HG03045 (cell line): ENCODE results near the gene GADD45A.

Experiments used
- ATAC-seq: cut with Tn5 transposase; IDR thresholded peaks from one replicate; pipeline ENCODE4 v1.9.1; 2021; ENCODE audit warnings: mild to moderate bottlenecking, moderate library complexity; ENCODE audit not compliant: unreplicated experiment

The GADD45A gene

GRCh38 chr1:67666636-67667035 lies 18.4 kb upstream of the GADD45A start:
- no peak for ATAC-seq

DNA sequence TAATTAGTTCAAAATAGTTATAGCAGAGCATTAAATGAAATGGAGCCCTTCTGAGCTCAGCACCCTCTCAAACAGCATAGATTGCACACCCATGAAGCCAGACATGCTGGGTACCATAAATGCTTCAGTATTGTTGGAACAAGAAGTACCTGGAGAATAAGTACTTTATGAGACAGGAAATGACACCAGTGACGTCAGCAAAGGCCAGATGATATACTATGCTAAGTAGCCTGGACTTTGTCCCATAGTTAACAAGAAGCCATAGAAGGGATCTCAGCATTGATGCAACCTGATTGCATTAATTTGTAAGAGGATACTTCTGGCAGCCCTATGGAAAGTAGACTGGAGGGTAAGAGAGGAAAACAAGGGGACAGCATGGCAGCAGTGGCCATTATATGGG lies 16.3 kb upstream of the GADD45A start:
- ATAC-seq: no peak

- ATAC-seq: no peak
Measured at GRCh38 chr1:67672260-67672803, 12.7 kb upstream of the GADD45A start.

- ATAC-seq: no peak
Measured at GRCh38 chr1:67673468-67674201, 11.4 kb upstream of the GADD45A start.

DNA sequence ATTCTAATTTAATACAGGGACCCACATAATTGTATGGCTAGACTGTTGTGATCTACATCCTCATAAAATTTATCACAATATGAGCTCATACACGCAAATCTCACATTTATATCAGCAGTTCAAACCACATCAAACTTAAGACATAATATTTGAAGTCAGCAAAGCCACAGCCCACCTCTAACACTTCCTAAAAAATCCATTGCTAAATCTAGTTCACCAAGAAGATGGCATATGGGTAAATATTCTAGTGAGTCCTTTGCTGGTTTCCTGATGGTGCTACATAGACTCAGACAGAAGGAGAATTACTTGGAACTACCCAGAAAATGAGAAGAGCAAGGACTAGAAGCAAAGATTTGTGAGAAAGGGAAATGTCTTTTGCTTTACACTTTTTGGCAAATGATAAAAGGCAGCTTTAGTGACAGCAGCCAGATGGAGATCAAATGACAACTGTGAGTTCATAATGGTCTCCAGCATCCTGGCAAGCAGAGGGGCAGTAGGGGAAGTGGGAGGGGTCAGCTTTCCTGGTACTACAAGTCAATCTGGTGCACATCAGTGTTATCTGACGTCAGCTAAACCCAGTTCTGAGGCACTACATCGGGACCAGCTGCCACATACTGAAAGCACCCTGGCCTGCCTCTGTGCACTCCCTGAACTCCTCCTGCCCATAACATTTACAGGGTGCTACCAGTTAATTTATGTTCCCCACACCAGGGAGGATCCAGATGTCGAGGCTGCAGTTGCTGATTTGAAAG lies 10.6 kb upstream of the GADD45A start:
- no peak for ATAC-seq

DNA sequence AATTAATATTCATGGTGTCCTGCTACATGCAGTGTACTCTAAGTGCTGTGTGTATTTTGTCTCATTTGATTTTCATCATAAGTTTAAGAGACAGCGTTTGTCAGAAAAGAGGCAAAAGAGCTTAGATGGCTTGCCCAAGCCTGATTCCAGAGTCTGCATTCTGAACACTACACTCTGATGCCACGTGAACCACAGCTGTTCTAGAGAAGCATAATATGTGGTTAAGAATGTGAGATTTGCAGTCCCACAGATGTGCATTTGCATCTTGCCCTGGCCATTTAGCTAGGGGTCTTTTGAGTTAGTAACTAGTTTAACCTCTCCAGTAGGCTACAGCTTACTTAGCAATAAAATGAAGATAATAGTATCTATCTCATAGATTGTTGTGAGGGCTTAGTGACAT lies 9.2 kb upstream of the GADD45A start:
- peak; percentile 83 for ATAC-seq

DNA sequence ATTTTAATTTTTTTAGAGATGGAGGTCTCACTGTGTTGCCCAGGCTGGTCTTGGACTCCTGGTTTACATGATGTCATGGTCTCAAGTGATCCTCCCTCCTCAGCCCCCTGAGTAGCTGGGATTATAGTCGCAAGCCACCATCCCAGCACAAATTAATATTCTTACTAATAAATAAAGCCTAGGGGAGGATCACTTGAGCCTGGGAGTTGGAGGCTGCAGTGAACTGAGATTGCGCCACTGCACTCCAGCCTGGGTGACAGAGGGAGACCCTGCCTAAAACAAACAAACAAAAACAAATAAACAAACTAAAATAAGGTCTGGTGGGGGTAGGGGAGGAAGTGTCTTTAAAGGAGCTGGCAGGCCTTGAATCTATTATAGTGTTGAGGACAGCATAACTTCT lies 8.7 kb upstream of the GADD45A start:
- ATAC-seq: no peak

DNA sequence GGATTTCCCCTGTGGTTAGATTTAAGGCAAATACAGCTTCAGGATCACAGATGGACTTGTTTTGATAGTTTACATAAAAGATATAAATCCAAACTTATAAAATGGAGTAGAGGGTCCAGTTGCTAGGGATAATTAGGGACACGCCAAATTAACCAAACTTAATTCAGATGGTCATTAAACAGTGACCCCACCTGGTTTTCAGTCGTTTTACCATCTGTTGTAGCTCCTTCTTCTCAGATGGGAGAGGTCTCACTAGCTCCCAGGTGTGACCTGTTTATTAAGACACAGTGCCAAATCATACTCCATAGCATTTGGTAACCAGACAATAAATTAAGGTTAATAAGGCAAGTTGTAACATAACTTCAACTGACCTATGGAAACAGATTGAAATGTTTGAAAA lies 8.1 kb upstream of the GADD45A start:
- ATAC-seq: no peak

GRCh38 chr1:67677408-67677807 lies 7.6 kb upstream of the GADD45A start:
- no peak for ATAC-seq

GRCh38 chr1:67677930-67678329 lies 7.1 kb upstream of the GADD45A start:
- ATAC-seq: no peak

- ATAC-seq: no peak
Measured at GRCh38 chr1:67679691-67680090, 5.3 kb upstream of the GADD45A start.

- ATAC-seq: no peak
Measured at GRCh38 chr1:67680486-67680885, 4.5 kb upstream of the GADD45A start.

DNA sequence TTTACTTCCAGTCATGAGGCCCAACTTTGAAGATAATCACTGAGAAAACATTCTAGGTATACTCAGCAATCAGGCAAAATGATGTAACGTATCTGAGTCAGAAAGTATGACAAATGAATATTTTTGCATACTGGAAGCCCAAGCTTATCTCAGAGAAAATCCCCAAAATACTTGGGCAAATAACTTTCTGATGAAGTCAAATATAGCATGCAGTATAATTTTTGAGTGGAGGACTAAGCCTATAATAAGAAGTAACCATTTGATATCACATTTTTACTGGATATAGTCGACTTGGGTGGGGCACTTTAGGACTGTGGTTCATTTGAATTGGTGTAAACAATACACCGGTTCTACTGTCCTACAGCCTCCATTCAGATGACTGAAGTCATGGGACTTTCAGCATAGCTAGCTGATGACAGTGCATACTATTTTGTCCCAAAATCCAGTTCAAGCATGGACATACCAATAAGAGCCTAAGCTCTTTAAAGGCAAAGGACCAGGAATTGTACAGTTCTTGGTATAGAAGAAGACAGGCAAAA lies 2.3 kb upstream of the GADD45A start:
- no peak for ATAC-seq

- ATAC-seq: no peak
Measured at GRCh38 chr1:67683316-67683715, 1.7 kb upstream of the GADD45A start.

GRCh38 chr1:67683766-67684525 lies 1.1 kb upstream of the GADD45A start:
- ATAC-seq: no peak

GRCh38 chr1:67684526-67685066 lies 405 bp upstream of the GADD45A start:
- ATAC-seq: no peak

GRCh38 chr1:67685558-67686266 lies 711 bp downstream of the GADD45A start:
- ATAC-seq: peak; percentile 17

- ATAC-seq: peak; percentile 25
Measured at GRCh38 chr1:67686267-67687197, 1.5 kb downstream of the GADD45A start.

- no peak for ATAC-seq
Measured at GRCh38 chr1:67687198-67687545, 2.2 kb downstream of the GADD45A start.
